ENCODE measurements around the gene GRID2.
"Not testable (repeated sequence)": the region's sequence is repeated elsewhere in the genome, so short reads cannot be mapped to it uniquely, and the experiment has no call there.

GRID2 gene

GRCh38 chr4:92303621-92304027 lies at the start of gene GRID2:
TSS of gene GRID2 (plus strand) at chr4:92303966.
- no peak for DNase-seq (ENCODE audit: low read depth, low spot score)

DNA sequence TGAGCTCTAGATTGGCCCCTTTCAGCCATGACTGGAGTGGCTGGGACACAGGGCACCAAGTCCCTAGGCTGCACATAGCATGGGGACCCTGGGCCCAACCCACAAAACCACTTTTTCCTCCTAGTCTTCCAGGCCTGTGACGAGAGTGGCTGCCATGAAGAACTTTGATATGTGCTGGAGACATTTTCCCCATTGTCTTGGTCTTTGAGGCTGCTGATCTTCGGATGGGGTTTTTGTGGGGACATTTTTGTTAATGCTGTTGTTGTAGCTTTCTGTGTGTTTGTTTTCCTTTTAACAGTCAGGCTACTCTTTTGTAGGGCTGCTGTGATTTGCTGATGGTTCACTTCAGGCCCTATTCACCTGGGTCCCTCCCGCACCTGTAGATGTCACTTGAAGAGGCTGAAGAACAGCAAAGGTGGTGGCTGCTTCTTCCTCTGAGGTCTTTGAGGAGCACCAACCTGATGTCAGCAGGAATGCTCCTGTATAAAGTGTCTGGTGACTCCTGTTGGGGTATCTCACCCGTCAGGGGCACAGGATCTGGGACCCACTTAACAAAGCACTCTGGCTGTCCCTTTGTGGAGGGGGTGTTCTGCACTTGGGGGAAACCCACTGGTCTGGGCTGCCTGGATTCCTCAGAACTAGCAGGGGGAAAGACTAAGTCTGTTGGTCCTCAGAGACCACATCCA lies 49.6 kb upstream of the GRID2 start:
- DNase-seq (ENCODE audit: low read depth, low spot score): no peak

DNA sequence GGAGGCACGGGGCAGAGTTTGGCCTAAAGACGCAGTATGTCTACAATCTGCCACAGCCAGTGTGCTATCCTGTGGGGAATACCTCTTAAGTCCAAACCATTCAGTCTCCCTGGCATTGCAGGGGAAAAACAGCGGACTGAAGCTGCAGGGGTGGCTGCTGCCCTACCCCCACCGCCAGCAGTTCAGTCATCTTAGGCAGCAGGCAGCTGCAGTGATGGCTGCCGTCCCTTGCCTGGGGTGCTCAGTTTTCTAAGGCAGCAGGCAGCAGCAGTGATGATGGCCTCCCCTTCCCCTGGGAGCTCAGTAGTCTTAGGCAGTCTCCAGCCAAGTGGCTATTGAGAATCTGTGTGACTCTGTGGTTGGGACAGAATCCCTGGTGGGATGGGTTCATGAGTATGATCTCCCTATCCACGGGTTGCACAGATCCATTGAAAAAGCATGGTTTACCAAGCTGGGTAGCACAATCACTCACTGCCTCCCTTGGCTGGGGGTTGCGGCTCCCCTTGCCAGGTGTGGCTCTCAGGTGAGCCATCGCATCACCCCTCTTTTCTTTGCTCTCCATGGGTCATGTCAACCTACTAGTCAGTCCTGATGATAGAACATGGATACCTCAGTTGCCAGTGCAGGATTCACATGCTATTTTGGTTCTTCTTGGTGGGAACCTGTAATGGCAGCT lies 48.9 kb upstream of the GRID2 start:
- DNase-seq (ENCODE audit: low read depth, low spot score): no peak

GRCh38 chr4:92255920-92256244 lies 47.9 kb upstream of the GRID2 start:
- DNase-seq (ENCODE audit: low read depth, low spot score): no peak

- no peak for DNase-seq (ENCODE audit: low read depth, low spot score)
These were observed 45.6 kb upstream of the GRID2 start for GRCh38 chr4:92257931-92258857.

DNA sequence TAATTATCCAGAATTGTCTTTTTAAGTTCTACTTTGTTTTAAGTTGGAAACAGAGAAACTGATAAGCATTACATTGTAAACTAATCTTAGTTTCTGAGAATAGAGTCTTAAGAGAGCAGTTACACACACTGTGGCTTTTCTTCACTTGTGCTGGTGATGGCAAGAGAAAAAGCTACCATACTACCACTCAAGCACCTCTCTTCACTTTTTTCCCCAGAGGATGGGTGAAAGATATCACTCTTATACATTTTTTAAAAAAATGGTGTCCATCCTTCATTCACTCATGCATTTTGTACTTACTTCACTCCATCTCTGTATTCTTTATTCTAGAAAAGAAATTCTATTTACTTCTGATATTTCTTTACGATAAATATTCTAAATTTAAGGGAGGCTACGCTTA lies 42.5 kb upstream of the GRID2 start:
- DNase-seq (ENCODE audit: low read depth, low spot score): no peak

DNA sequence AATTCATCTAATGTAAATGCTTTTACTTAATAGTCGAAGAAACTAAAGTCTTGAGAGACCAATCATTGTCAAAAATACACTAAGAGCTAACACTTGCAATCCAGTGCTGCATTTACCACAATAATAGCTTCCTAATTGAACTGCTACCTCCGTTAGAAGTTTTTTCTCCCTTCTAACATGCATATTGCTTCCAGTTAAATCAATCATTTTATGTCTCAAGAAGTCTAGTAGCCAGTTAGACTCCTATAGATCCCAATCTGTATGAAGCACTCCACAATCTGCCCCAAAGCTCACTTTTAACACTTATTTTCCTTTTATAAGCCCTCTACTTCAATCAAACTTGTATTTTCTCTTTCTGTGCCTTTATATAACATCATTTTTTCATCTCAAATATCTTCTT lies 41.4 kb upstream of the GRID2 start:
- DNase-seq (ENCODE audit: low read depth, low spot score): no peak

DNA sequence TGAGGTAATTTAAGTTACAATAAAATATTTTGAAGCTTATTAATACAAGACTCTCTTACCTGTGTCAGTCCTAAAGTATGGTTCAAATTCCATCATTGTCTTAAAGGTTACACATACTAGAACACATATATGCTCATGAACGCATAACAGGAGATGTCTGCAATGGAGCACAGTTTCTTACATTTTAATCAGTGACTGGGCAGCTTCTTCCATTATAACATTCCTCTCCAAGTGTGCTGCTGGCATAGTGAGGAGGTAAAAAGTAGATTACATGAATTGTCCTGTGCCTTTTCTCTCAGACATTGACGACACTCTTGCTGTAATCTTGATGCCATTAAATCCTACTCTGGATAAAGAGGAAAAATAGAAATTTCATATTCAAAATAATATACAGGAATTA lies 40.8 kb upstream of the GRID2 start:
- no peak for DNase-seq (ENCODE audit: low read depth, low spot score)

GRCh38 chr4:92263575-92263974 lies 40.2 kb upstream of the GRID2 start:
- no peak for DNase-seq (ENCODE audit: low read depth, low spot score)

- no peak for DNase-seq (ENCODE audit: low read depth, low spot score)
These were observed 39.6 kb upstream of the GRID2 start for GRCh38 chr4:92264163-92264562.

GRCh38 chr4:92265021-92265420 lies 38.7 kb upstream of the GRID2 start:
- DNase-seq (ENCODE audit: low read depth, low spot score): peak; percentile 6

- no peak for DNase-seq (ENCODE audit: low read depth, low spot score)
These were observed 38.0 kb upstream of the GRID2 start for GRCh38 chr4:92265798-92266197.

DNA sequence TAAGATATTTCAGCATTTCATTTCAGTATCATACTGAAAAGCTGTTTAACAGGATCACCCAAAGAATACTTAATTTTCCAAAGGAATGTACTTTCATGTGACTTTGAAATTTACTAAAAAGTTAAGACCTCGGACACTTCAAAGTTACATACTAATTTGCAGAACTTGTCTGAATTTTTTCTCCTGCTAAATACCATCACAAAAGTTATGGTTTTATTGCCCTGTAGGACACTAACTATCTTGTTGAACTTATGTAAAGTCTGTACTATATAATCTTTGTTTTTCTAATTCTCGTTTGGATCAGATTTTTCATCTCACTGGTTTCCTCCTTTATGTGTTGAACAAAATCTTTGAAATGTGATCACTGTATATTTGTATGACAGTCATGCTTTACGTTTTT lies 37.2 kb upstream of the GRID2 start:
- DNase-seq (ENCODE audit: low read depth, low spot score): no peak

DNA sequence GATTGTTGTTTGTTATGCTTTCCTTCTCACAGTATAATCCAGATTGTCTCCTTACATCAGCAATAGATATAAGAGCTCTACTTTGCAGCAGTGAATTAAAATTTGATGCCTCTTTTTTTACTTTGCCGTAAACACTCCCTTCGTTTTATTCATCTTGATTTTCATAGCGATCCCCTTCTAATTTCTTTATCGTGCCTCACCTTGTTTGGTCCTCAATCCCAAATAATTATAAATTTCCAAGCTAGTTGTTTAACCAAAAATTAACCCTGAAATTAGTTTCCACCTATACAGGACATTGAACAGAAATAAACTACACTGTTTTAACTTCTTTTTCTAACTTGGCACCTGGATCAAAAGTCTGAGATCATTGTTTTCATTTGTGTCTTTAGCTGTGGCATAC lies 35.1 kb upstream of the GRID2 start:
- no peak for DNase-seq (ENCODE audit: low read depth, low spot score)

DNA sequence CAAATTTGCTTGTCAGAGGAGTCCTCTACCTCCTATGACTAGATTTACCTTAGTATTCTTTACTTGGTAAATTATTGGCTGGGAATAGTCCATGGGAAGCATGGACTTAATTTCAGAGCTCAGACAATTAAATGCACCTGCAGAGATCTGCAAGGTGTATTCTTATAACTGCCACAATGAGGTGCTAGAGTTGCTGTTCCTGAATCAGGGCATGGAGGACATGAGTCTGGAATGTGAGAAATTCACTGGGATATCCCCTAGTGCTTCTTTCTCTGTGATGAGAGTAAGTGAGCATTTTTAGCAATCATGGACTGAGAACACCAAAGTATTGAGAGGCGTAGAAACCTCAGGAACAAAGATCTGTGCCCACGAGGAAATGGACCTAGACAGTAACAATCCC lies 32.9 kb upstream of the GRID2 start:
- DNase-seq (ENCODE audit: low read depth, low spot score): no peak

GRCh38 chr4:92271551-92271950 lies 32.2 kb upstream of the GRID2 start:
- not testable (repeated sequence) for DNase-seq (ENCODE audit: low read depth, low spot score)

DNA sequence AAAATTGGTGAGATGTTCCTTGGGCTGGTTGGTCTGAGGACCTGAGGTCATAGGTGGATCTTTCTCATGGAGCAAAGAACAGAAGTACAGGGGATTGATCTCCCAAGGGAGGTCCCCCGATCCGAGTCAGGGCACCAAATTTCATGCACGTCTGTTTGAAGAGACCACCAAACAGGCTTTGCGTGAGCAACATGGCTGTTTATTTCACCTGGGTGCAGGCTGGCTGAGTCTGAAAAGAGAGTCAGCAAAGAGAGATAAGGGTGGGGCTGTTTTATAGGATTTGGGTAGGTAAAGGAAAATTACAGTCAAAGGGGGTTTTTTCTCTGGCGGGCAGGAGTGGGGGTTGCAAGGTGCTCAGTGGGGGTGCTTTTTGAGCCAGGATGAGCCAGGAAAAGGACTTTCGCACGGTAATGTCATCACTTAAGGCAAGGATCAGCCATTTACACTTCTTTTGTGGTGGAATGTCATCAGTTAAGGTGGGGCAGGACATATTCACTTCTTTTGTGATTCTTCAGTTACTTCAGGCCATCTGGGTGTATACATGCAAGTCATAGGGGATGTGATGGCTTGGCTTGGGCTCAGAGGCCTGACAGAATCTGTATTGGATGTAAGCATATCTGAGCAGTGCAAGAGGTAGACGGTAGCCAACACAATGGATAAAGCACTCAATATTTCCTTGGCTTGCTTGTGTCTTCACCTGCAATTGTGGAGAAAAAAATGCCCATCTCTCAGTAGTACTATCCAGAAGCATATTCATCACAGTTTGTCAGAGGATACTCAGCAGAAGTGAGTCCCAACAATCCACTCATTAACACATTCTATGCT lies 26.5 kb upstream of the GRID2 start:
- DNase-seq (ENCODE audit: low read depth, low spot score): not testable (repeated sequence)

DNA sequence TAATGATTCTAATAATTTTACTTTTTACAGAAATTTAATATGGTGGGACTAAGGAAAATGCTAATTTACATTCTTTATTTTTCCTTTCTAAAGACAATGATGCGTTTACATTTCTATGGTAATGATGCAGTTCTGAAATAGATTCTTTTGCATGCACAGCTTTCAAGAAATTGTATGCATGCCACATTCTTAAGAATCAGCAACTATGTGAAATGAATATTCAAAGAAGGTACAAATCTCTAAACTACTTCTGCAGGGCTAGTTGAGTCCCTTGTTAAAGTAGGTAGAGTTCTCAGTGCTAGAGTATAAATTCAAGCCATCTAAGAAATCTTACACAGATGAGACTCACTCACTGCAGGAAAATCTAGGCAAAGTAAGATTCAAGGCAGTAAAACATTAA lies 24.5 kb upstream of the GRID2 start:
- no peak for DNase-seq (ENCODE audit: low read depth, low spot score)

- no peak for DNase-seq (ENCODE audit: low read depth, low spot score)
These were observed 4.6 kb upstream of the GRID2 start for GRCh38 chr4:92299152-92299551.

- DNase-seq (ENCODE audit: low read depth, low spot score): no peak
These were observed 355 bp downstream of the GRID2 start for GRCh38 chr4:92304121-92304520.

GRCh38 chr4:92304606-92305005 lies 840 bp downstream of the GRID2 start:
- DNase-seq (ENCODE audit: low read depth, low spot score): no peak
